HG03196 (cell line): Measurements from ENCODE around the gene NKD1.

ENCODE experiments used
- ATAC-seq: cut with Tn5 transposase; IDR thresholded peaks from one replicate; pipeline ENCODE4 v1.9.1; 2021; ENCODE audit not compliant: unreplicated experiment

NKD1 gene

DNA sequence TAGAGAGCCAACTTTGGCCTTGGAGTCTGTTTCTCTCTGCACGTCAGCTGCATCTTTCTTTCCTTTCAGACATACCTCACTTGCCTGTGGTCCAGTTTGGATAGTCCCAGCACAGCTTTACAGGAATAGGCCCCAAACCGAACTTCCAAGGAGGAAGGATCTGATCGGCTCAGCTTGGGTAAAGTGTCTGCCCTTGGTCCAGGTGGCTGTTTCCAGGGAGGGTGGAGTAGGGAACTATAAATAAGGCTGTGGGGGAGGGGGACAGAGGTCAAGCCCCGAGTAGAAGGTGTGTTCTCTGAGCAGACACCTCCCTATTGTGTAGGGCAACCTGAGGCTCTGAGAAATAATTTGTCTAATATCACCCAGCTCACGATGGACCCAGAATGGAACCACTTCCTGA is 29.2 kb upstream of the NKD1 start:
- ATAC-seq: no peak

DNA sequence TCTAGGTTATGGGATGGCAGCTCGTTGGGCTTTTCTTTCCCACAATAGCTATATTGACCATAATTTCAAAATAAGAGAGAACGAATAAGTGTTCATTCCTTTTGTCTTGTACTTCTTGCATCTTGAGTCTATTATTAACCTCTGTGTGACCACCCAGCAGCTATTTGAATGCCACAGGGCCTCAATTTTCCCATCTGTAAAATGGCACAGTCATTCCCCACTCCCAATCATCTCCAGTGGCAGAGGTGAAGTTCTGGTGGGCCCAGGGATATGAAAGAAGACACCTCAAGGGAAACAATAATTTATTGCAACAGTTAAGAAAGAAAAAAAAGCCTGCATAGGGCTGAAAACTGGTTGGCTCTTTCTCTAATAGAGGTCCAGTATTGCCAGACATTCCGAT is 28.6 kb upstream of the NKD1 start:
- no peak for ATAC-seq

DNA sequence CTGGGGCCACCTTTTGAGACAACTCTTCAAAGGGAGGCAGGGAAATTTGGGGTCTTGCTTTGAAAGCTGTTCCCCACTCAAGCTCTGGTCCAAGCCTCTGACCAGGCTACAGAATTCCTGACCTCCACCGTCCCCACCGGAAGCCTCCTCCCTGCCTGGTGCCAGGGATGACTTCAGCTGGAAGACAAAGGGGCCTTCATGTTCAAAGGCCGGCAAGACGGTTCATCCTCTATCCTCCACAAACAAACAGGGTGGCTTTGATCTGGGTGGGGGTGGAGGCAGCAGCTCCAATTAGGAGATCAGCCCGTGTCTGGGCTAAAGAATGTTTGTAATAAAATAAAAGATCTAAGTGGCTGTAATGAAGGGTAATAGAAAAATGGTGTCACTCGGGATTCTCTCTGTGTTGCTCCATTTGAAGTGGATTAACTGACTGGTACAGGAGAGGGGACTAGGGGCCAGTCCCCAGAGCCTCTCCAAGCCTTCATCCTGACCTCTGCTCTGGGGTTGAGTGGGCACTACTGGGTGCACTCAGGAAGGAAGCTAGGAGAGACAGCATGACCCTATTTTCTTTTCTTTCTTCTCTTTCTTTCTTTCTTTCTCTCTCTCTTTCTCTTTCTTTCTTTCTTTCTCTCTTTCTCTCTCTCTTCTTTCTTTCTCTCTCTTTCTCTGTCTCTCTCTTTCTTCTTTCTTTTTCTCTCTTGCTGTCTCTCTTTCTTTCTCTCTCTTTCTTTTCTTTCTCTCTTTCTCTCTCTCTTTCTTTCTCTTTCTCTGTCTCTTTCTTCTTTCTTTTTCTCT is 27.5 kb upstream of the NKD1 start:
- ATAC-seq: no peak

DNA sequence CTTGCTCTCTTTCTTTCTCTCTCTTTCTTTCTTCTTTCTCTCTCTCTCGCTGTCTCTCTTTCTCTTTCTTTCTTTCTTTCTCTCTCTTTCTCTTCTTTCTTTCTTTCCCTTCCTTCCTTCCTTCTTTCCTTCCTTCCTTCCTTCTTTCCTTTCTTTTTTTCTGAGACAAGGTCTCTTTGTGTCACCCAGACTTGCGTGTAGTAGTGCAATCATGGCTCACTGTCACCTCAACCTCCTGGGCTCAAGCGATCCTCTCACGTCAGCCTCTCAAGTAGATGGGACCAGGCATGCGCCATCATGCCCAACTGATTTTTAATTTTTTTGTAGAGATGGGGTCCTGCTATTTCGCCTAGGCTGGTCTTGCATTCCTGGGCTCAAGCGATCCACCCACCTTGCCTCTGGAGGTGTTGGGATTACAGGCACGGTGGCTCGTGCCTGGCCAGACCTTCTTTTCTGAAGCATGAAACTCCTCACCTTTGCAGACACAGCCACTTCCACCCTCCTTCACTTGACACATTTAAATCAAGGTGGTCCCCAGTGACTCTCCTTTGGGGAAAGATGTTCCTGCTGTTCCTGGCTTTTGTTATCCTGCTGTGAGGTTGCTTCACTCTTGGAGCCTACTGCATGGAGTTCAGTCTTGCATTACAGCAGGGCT is 26.8 kb upstream of the NKD1 start:
- ATAC-seq: no peak

DNA sequence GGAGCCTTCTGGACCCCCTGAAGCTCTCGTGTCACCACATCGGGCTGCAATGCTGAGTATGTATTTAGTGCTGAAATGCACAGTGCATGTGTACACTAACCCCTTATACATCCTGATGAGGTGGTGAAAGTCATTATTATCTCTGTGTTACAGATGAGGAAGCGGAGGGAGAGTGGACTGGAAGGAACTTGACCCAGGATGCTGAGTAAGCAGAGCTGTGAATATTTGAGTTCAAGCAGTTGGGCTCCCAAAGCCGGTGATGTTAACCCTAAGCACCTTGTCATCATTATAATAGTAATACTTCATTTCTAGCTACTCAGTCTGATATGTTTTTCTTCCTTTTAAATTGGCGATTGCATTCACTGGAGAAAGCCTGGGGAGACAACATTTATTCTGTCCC is 25.9 kb upstream of the NKD1 start:
- no peak for ATAC-seq

DNA sequence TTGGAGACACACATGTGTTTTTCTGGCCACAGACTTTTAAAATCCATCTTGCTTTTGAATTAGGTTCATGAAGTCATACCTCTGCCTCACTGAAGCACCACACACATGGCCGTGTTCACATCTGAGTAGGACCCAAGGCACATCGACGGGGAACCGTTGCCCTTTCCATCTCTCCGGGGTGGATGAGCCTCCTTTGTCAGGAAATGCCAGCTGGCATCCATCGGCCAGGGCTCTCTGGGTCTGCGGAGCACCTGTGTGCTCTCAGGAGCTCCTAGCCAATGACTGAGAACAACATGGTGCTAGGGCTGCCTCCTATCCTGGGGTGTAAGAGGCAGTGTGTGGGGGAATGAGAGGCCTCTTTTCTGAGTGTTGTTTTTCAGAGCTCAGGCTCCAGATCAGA is 24.5 kb upstream of the NKD1 start:
- ATAC-seq: no peak

DNA sequence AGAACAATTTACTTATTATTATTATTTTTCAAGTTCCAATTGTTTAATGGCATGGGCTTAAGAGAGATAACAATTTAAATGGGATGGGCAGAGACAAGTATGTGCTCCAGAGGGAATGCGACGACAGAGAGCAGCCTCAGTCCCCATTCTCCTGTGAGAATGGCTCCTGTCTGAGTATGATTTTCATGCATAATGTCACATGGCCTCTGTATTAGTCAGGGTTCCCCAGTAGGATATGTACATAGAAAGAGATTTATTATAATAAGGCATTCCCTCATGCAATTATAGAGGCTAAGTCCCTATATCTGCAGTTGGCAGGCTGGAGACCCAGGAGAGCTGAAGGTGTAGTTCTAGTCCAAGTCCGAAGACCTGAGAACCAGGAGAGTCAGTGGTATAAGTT is 22.9 kb upstream of the NKD1 start:
- no peak for ATAC-seq

DNA sequence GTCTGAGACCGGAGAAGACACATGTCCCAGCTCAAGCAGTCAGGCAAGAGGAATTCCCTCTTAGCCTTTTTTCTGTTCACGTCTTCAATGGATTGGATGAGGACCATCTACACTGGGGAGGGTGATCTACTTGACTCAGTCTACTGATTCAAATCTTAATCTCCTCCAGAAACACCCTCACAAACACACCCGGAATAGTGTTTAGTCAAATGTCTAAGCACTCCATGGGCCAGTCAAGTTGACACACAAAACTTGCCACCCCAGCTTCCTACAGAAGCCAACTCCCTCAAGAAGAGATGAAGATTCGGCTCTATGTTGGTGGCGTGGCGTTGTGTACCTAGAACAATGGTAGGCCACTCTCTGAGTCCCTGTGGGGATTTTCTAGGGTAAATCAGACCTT is 22.5 kb upstream of the NKD1 start:
- ATAC-seq: no peak

DNA sequence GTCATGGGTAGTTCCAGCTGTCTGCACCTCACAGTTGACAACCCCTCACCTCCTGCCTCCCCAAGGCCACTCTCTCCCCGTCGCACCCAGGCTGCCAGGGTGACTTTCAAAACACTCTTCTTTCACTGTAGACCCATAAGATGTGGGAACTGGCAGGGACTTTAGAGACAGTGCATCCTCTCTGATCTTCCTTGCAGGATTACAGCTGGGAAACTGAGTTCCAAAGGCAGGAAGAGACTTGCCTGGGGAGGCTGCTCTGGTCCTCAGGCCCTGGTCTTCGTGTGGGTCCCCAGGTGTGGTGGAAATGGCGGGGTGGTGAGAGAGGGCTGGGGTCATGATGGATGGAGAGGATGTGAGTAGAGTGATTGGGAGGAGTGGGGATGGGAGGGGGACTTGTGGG is 21.9 kb upstream of the NKD1 start:
- no peak for ATAC-seq

DNA sequence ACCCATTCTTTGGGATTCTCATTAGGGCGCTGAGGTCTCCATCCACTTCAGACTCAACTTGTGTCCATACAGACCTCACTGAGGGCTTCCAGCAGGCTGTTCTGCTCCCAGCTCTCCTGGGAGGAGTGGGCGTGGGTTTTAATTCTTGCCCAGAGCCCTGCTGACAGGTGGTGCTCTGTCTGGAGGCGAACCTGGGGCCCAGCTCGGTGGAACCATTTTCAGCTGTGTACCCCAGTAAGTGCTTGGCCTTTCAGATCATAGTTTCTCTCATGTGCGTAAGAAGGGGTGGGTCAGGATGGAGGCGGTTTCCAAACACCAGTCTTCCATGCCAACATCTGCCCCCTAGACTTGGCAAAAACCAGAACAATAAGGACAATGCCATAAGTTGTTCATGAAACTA is 21.4 kb upstream of the NKD1 start:
- ATAC-seq: no peak

DNA sequence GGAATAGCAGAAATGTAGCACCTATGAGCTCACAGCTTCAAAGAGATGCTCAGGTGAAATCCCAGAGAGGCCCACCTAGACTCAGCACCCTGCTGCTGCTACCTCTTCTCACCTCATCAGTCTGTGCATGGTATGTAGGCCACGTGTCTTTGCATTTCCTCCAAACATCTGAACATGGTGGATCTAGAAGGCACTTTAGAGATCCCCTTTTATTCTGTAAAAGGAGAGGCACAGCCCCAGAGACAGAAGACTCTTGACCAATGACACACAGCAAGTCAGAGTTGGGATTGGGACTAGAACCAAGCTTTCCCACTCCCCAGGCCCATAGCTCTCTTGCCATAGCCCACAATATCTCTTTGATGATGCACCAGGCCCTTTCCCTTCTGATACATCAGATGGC is 19.4 kb upstream of the NKD1 start:
- ATAC-seq: no peak

DNA sequence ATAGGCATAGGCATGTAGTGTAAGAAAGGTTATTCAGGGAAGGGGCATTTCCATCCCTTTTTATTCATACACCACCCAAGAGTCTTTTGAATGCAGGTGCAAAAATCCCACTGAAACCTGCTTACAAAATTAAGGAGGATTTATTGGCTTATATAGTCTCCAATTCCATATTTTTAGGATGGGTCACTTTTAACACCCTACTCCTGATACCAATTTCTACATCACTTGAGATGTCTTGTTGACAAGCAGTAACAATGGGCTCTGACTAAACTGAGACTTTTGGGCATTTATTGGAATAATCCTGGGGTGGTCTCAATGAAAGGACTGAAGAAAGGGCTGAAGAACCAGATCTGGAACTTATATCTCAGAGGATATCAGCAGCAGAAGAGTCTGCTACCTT is 18.9 kb upstream of the NKD1 start:
- ATAC-seq: no peak

DNA sequence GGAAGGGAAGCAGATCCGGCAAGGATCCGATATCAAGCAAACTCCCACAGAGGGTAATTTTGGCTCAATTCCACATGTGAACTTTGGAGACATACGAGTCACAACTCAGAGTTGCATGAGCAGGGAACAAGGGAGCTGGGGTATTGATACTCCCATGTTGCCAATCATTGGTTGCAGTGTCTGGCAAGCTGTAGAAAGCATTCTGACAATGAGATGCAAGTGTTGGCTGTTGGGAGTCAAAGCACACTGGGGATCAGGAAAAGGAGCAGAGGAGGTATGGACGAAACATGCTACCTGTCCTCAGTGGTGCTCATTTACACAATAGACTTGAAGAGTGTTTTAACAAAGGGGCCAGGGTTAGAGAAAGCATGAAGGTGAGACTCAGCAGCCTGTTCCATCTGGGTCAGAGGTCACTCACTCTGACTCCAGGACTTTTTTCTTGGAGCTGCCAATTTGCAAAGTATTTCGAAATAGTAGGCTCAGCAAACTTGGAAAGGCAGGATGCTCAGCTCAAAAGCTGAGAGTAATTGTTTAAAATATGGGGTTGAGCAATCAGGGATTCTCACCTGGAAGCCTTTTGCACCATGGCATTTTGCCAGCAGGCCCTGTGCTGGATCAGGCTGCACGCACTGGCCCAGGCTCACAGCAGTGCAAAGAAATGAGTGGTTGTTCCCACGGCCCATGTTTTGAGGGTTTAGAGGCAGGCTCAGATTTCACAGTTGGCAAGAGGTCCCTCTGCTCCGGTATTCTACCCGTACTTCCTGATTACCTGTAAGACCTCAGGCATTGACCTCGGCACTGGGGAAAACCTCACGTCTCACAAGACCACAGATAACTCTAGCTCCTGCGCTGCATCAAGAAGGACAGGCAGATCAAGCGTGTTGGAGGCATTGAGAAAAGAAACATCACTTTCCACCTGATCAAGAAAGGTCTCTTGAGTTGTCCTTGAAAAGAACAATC is 17.6 kb upstream of the NKD1 start:
- ATAC-seq: no peak

DNA sequence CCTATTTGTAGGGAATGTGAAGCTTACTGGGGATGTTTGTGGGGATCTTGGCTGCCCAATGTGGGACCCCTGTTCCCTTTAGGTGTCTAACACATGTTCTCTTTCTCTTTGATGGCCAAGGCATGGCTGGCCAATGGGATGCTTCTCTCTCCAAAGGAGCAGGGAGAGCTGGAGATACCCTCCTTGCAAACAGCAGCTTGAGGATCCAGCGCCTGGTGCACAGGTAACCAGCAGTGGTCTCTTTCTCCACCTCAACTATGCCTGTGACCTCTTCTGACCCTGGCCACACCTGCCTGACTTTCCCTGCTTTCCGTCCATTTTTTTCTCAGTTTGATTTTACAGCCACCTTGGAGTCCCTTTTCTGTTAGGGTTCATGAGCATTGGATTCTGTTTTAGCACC is 16.8 kb upstream of the NKD1 start:
- ATAC-seq: no peak

DNA sequence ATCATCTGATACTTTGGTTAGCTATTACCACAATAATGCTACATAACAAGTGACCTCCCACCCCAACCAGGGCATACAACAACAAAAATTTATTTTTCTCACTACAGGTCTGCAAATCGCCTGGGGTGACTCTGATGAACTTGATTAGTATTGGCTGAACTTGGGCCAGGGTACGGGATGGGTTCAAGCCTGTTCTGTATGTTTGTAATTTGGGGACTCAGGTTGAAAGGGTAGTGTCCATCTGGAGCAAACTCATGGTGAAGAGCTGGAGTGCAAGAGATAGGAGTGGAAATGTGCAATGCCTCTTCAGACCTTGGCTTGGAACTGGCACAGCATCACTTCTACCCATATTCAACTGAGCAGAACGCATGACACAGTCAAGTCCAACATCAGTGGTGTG is 16.3 kb upstream of the NKD1 start:
- no peak for ATAC-seq

DNA sequence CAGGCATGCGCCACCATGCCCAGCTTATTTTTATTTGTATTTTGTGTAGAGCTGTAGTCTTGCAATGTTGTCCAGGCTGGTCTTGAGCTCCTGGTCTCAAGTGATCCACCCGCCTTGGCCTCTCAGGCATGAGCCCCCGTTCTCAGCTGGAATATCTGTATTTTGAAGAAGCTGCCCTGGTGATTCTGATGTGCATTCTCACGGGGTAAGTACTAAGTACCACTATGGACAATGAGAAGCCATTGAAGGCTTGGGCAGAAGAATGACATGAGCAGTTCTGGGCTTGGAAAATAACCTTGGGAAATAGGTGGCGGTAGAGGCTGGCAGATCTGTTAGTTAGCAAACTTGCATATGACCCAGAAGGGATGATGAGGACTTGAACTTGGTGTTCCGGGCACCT is 15.6 kb upstream of the NKD1 start:
- ATAC-seq: no peak

DNA sequence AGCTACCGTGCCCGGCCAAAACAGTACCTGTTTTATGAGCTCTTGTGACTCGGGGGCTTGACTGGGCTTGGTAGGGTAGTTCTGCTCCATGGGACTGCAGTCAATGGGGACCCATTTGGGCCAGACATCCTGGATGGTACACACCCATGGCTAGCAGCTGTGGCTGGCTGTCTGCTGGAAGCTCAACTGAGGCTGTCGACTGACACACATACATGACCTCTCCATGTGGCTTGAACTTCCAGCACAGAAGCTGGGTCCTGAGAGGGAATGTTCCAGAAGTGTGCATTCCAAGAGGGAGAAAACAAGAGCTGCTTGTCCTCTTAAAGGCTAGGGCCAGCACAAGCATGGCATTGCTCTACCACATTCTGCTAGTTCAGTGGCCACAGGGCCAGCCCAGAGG is 14.9 kb upstream of the NKD1 start:
- no peak for ATAC-seq

DNA sequence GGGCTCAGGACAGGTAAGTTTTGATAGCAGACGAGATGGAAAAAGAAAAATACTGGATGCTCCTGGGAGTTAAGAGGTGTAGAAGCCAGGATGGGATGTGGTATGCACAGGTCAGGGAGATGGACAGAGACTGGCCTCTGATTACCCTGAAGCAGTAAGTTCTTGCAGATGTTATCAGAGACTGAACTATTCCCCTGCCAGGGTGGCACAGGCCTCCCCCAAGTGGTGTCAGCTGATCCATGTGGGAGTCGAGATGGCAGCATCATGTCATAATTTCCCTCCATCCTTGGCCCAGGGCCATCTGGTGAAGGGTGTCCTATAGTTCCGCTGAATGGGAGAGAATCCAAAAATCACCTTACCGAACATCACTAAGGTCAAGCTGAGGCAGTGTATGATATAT is 14.1 kb upstream of the NKD1 start:
- ATAC-seq: no peak

DNA sequence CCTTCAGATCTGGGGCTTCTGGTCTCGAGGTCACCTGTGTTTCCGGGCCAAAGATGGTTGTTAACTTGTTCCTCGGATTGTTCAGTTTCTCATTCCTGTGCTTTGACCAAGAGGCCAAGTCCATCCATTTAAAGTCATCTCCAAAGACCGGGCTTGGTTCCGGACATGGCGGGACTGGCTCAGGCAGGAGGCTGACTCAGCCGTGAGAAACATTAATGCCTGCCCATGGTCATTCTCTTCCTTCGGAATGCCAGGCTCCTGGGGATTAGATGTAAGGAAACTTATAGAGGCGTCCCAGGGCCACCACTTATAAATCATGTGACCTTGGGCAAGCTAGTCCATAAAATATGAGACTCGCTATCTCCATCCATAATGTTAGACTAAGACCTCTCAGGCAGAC is 13.6 kb upstream of the NKD1 start:
- ATAC-seq: no peak

DNA sequence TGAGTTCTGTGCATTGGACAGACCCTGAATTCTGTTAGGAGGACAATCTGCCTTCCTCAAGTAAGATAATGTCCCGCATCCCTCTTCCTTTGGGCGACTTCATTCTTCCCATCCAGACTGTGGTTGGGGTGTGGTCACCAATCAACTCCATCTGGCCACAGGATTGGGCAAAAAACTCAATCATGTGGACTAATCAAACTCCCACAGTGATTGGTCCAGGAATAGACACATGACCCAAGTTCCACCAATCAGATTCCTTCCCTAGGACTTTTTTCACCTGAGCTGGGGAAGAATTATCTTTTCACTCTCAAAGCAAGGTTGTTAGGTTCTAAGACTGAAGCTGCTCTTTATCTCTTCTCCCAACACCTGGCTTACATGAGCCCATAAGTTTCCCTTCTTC is 13.2 kb upstream of the NKD1 start:
- ATAC-seq: no peak

DNA sequence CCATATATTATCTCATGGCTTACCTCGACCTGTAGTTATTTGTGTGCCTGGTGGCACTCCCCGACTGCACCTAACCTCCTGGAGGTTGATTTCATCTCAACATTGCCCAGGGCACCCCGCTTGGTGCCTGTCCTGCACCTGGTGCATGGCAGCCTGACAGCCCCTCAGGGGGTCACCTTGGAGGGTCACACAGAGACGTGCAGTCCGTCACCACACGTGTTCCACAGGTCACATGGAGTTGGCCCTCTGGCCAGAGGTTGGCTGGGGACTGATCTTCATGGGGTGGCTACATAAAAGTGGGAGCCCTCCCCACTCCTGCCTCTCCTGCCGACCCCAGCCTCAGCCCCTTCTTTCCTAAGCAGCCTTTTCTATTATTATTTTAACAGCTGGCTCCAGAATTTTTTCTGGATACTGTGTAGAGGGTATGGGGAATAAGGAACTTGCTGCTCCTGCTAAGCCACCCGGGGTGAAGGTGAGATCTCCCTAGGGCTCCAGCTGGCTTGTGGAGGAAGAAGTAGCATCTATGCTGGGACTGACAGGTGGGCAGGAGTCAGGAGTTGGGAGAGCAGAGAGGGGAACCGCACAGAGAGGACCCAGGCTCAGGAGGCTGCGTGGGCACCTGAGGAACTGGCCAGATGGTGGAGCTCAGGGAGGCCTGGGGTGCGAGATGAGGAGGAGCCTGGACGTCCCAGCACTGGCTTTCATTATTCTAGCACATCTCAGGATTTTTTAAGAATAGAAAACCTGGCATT is 12.5 kb upstream of the NKD1 start:
- no peak for ATAC-seq
